Erythroblast (primary cell): ENCODE results near the gene NOL12.

Experiments used
- GATA1 ChIP-seq: IDR thresholded peaks from 2 replicates; pipeline ENCODE4 v1.6.1; 2011; ENCODE audit warnings: low read depth, mild to moderate bottlenecking, control low read depth, low read length, moderate library complexity
- POLR2A ChIP-seq: IDR thresholded peaks from 2 replicates; pipeline ENCODE4 v1.6.1; 2011; ENCODE audit warnings: mild to moderate bottlenecking, low read length

DNA sequence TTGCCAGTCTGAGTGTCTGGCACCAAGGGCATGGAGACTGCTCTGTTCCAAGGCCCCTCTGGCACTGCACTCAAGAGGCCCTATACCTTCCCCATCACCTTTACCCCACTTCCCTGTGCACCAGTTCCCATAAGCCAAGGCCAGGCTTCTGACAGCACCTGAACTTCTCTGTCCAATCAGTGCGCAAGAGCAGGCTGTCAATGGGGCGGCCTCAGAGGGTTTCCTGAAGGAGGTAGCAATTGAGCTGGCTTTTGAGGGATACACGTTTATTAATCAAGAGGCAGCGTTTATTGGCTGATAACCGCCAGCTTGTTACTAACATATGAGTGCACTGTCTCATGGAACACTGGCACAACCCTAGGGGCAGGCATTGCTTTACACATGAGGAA is 44.6 kb upstream of the NOL12 start:
- TF ChIP-seq POLR2A, result no peak
- no peak for TF ChIP-seq GATA1
